HEK293T (cell line): Measurements from ENCODE around the gene ANKFN1.

Experiments used
- BHLHE40 ChIP-seq: fragments of 450-650 bp; IDR thresholded peaks from 2 replicates; pipeline ENCODE4 v1.6.1; 2016; ENCODE audit warnings: mild to moderate bottlenecking, moderate library complexity, borderline replicate concordance
- CTBP1 ChIP-seq: fragments of 450-650 bp; IDR thresholded peaks from 2 replicates; pipeline ENCODE4 v1.6.1; 2016; ENCODE audit warnings: borderline replicate concordance
- ELF4 ChIP-seq: fragments of 450-650 bp; IDR thresholded peaks from 2 replicates; pipeline ENCODE4 v1.6.1; 2017; ENCODE audit warnings: antibody characterized with exemption
- FOXA1 ChIP-seq: fragments of 450-650 bp; IDR thresholded peaks from 2 replicates; pipeline ENCODE4 v1.6.1; 2016; ENCODE audit warnings: mild to moderate bottlenecking
- FOXK2 ChIP-seq: fragments of 450-650 bp; IDR thresholded peaks from 2 replicates; pipeline ENCODE4 v1.6.1; 2016; ENCODE audit warnings: mild to moderate bottlenecking
- FOXM1 ChIP-seq: fragments of 450-650 bp; IDR thresholded peaks from 2 replicates; pipeline ENCODE4 v1.6.1; 2017; ENCODE audit warnings: mild to moderate bottlenecking, borderline replicate concordance
- HDGF ChIP-seq: fragments of 450-650 bp; IDR thresholded peaks from 2 replicates; pipeline ENCODE4 v1.6.1; 2017; ENCODE audit warnings: antibody characterized with exemption, borderline replicate concordance
- L3MBTL2 ChIP-seq: fragments of 450-650 bp; conservative IDR thresholded peaks from 2 replicates; pipeline ENCODE4 v1.6.1; 2016; ENCODE audit warnings: mild to moderate bottlenecking
- LEF1 ChIP-seq: fragments of 450-650 bp; IDR thresholded peaks from 2 replicates; pipeline ENCODE4 v1.6.1; 2017; ENCODE audit warnings: mild to moderate bottlenecking, borderline replicate concordance
- NFRKB ChIP-seq: fragments of 450-650 bp; IDR thresholded peaks from 2 replicates; pipeline ENCODE4 v1.6.1; 2016; ENCODE audit warnings: mild to moderate bottlenecking, moderate library complexity
- PKNOX1 ChIP-seq: fragments of 450-650 bp; IDR thresholded peaks from 2 replicates; pipeline ENCODE4 v1.6.1; 2016
- TARDBP ChIP-seq: fragments of 450-650 bp; IDR thresholded peaks from 2 replicates; pipeline ENCODE4 v1.6.1; 2016
- ZNF384 ChIP-seq: fragments of 450-650 bp; IDR thresholded peaks from 2 replicates; pipeline ENCODE4 v1.6.1; 2016

- TF ChIP-seq NFRKB = no peak
- no peak for TF ChIP-seq FOXK2
- TF ChIP-seq FOXM1 = no peak
- no peak for TF ChIP-seq ELF4
- no peak for TF ChIP-seq CTBP1
- no peak for TF ChIP-seq ZNF384
- no peak for TF ChIP-seq HDGF
- no peak for TF ChIP-seq TARDBP
- no peak for TF ChIP-seq BHLHE40
- TF ChIP-seq LEF1 = no peak
- TF ChIP-seq FOXA1 = no peak
- TF ChIP-seq L3MBTL2 = no peak
- no peak for TF ChIP-seq PKNOX1
Measured at GRCh38 chr17:56549501-56549900, 396.2 kb downstream of the ANKFN1 start.
